Esophagus muscularis mucosa (tissue), 4 donors: ENCODE measurements around the gene MINDY1. TPM values are rescaled to one million over a fixed set of nuclear protein-coding genes. Genes with fewer than 3 reads are reported as not detected.

ENCODE experiments used
- DNase-seq: peaks from one replicate; pipeline ENCODE4 v3.0.0-alpha.2; 2017; ENCODE audit errors: extremely low spot score
- H3K27ac ChIP-seq, 4 donors: fragments of 200-600 bp; sonication (generic); replicated peaks in 1 of 4; 1 replicate in 3 of 4; 2 replicates in 1 of 4; pipeline ENCODE4 v1.5.1; 2016 to 2019; ENCODE audit warnings: mild to moderate bottlenecking in 1 of 4
- H3K27me3 ChIP-seq, 4 donors: fragments of 200-600 bp; sonication (generic); one replicate each; pipeline versions ENCODE4 v1.5.1 to v1.6.0; 2016 to 2019
- H3K36me3 ChIP-seq, 4 donors: fragments of 200-600 bp; sonication (generic); one replicate each; pipeline ENCODE4 v1.5.1; 2016 to 2019
- H3K4me1 ChIP-seq, 4 donors: fragments of 200-600 bp; sonication (generic); one replicate each; pipeline ENCODE4 v1.5.1; 2016 to 2019
- H3K4me3 ChIP-seq, 4 donors: fragments of 200-600 bp; sonication (generic); 1 replicate in 2 of 4; 2 replicates in 2 of 4; pipeline ENCODE4 v1.5.1; 2016 to 2019; ENCODE audit warnings: mild to moderate bottlenecking in 4 of 4, moderate library complexity in 1 of 4
- H3K9me3 ChIP-seq, 4 donors: fragments of 200-600 bp; sonication (generic); 1 replicate in 3 of 4; 2 replicates in 1 of 4; pipeline ENCODE4 v1.5.1; 2016 to 2019
- EP300 ChIP-seq: sonication (generic); formaldehyde crosslinking; IDR thresholded peaks from one replicate; pipeline ENCODE4 v1.6.1; 2017; ENCODE audit warnings: antibody characterized with exemption
- POLR2A ChIP-seq: fragments of 450-650 bp; IDR thresholded peaks from one replicate; pipeline ENCODE4 v1.6.1; 2017; ENCODE audit warnings: antibody characterized with exemption, moderate library complexity, mild to moderate bottlenecking, low read depth
- POLR2AphosphoS5 ChIP-seq, 2 donors: sonication (generic); formaldehyde crosslinking; IDR thresholded peaks; one replicate each; pipeline ENCODE4 v1.6.1; 2017; ENCODE audit warnings: antibody characterized with exemption in 2 of 2
- WGBS: methylation state at CpG from one replicate; pipeline ENCODE4 v1.1.5; 2018; 5-methylcytosine and 5-hydroxymethylcytosine counted together
- intact Hi-C: fragments of 100-400 bp; cut with DNase I; formaldehyde crosslinking; loops from one replicate; pipeline ENCODE4 v1.15.1; 2023
- total RNA-seq, 4 donors: library from RNA; depleted of rRNA; stranded (reverse); fragments of >200 nt; gene quantifications; one replicate each; pipeline versions ENCODE4 v1.1.0 to v1.2.1, GENCODE V29; 2016
- TF ChIP-seq, protein P1 (sequence below), 3 experiments: fragments of 200-600 bp in 2 of 3; fragments of 450-650 bp in 1 of 3; sonication (generic) in 2 of 3; IDR thresholded peaks; one replicate each; pipeline ENCODE4 v1.5.1; 2017 to 2019; ENCODE audit warnings: antibody characterized with exemption in 3 of 3, mild to moderate bottlenecking in 2 of 3, moderate library complexity in 1 of 3

Gene MINDY1
- total RNA-seq, 4 donors from 2014 or later, result 21.6 to 31.7 (median 27.0) TPM

DNA sequence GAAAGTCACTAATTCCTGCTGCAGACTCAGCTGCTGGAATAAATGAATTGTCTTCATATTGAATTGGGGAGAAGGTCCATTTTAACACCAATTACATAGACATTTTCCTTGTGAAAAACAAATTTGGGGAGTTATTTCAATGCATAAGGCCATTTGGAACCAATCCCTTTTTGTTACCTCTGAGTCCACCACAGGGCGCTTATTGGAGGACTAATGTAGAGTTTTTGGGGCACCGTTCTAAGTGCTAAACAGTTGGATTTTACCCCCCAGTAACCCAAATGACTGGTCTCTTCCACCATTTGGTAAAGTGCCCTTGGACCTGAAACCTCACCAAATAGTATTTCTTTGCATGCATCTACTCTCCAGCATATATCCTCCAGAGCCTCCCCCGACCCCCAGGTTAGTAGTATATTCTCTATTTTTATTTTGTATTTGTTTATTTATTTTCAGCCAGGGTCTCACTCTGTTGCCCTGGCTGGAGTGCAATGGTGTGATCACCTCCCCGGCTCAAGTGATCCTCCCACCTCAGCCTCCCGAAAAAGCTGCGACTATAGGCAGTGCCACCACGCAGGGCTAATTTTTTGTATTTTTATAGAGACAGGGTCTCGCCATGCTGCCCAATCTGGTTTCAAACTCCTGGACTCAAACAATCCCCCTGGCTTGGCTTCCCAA lies 3.1 kb upstream of the MINDY1 start:
- TF ChIP-seq EP300 (no peak), POLR2A (no peak)
- no peak for DNase-seq
- peak overlapping the region in 2 of 4 donors; percentile 66 to 80 for H3K4me3 ChIP-seq
- peaks cover 43 to 64% (median 62%) of the 10 kb centered on the region in 4 donors for H3K4me1 ChIP-seq
- WGBS, result 92% methylated on average over 8 of the region's 8 CpGs
- peaks cover 0 to 4% (median under 1%) of the 10 kb centered on the region in 4 donors for H3K36me3 ChIP-seq
- intact Hi-C loops, result loop anchor here (10.0 kb wide), 1 partner anchor 315 kb away; the partner anchor contains the start of gene GOLPH3L
- no peaks in the 10 kb centered on the region for H3K9me3 ChIP-seq
- H3K27me3 ChIP-seq, result no peaks in the 10 kb centered on the region
- peak overlapping the region; percentile 81 to 91 (median 87) for H3K27ac ChIP-seq

DNA sequence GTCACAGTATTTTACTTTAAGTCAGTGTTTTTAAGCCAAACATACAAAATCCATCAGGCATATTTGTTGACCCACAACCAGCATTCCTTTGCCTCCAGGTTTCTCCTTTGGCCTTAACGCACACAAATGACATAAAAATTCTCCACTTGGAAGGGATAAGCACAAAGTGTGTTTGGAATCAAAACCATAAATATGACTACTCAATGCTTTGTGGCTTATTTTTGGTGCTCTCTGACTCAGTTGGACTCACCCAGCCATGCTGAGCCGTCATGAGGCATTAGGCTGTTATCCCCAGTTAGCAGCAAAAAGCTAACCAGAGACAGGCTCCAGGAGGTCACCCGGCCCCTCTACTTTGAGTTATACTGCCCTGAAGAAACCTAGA lies 2.5 kb upstream of the MINDY1 start:
- H3K4me1 ChIP-seq, result peaks cover 45 to 70% (median 68%) of the 10 kb centered on the region in 4 donors
- intact Hi-C loops, result loop anchor here (10.0 kb wide), 1 partner anchor 314 kb away; the partner anchor contains the start of gene GOLPH3L
- 43% methylated on average over 3 of the region's 3 CpGs for WGBS
- TF ChIP-seq EP300, result no peak
- TF ChIP-seq POLR2AphosphoS5 (IDR thresholded peaks at IDR 0.05), result no peak
- TF ChIP-seq POLR2A, result no peak
- TF ChIP-seq, protein P1, sequence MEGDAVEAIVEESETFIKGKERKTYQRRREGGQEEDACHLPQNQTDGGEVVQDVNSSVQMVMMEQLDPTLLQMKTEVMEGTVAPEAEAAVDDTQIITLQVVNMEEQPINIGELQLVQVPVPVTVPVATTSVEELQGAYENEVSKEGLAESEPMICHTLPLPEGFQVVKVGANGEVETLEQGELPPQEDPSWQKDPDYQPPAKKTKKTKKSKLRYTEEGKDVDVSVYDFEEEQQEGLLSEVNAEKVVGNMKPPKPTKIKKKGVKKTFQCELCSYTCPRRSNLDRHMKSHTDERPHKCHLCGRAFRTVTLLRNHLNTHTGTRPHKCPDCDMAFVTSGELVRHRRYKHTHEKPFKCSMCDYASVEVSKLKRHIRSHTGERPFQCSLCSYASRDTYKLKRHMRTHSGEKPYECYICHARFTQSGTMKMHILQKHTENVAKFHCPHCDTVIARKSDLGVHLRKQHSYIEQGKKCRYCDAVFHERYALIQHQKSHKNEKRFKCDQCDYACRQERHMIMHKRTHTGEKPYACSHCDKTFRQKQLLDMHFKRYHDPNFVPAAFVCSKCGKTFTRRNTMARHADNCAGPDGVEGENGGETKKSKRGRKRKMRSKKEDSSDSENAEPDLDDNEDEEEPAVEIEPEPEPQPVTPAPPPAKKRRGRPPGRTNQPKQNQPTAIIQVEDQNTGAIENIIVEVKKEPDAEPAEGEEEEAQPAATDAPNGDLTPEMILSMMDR (IDR thresholded peaks at IDR 0.05), result no peak
- peak overlapping the region; percentile 66 to 80 (median 70) for H3K4me3 ChIP-seq
- peak overlapping the region; percentile 81 to 91 (median 87) for H3K27ac ChIP-seq
- H3K36me3 ChIP-seq, result peaks cover 0 to 4% (median 0%) of the 10 kb centered on the region in 4 donors
- no peaks in the 10 kb centered on the region for H3K9me3 ChIP-seq
- no peak for DNase-seq
- no peaks in the 10 kb centered on the region for H3K27me3 ChIP-seq

DNA sequence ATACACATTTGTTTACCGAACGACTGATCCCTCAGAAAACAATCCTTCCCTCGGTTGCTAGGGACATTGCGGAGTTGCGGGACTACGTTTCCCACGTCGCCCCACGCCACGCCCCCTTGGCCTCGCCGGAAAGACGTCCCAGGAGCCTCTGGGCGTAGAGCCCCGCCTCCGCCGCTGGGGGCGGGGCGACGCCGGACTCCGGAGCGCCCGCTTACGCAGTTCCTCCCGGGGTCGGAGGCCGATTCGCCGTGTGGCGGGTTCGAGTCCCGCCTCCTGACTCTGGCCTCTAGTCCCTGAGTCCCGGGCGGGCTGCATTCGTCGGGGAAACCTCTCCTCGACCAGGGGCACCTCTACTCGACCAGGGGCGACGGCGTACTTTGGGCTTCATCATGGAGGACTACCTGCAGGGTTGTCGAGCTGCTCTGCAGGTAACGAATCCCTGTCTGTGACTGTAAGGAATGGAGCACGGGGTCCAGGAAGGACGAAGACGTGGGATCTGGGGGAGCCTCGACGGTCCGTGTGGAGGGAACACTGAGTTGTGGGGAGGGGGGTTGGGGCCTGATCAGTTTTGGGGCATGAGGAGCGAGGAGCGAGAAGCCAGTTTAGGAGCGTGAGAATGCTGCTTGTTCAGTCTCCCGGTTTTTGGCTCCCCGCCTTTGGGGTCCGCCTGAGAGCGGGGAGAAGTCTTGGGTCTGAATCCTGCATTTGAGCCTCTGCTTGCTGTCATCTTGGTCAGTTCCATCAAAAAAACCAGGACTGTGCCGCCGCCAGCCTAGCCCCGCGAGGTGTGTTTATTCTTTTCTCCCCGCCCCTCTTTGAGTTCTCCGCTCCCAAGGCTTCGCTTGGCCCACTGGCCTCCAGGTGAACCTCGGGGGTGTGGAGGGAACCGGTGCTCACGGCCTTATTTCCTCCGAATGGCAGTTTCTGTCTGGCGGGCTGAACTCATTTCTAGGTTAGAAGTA lies 1.8 kb upstream of the MINDY1 start, which contains the start of gene PRUNE1:
Gene PRUNE1, plus strand, starts transcription at position 206 of the 962 bp plus-strand sequence. Its CDS starts 184 bp downstream, at position 390.
- H3K27ac ChIP-seq, result peak within 1 kb of the TSS; percentile 81 to 91 (median 87)
- no peaks in the 10 kb centered on the region for H3K9me3 ChIP-seq
- peak within 1 kb of the TSS; percentile 66 to 80 (median 70) for H3K4me3 ChIP-seq
- H3K36me3 ChIP-seq, result peaks cover 0 to 4% (median 0%) of the 10 kb centered on the region in 4 donors
- TF ChIP-seq EP300 (no peak), POLR2AphosphoS5 (IDR thresholded peaks at IDR 0.05) (peak; percentile 79 to 89), POLR2A (no peak)
- TF ChIP-seq, protein P1 (IDR thresholded peaks at IDR 0.05), result peak in 1 of 3 experiments; percentile 10
- H3K4me1 ChIP-seq, result peaks cover 52 to 77% (median 75%) of the 10 kb centered on the region in 4 donors
- peak; percentile 98 for DNase-seq
- H3K27me3 ChIP-seq, result no peaks in the 10 kb centered on the region
- under 1% methylated on average over 27 of the region's 69 CpGs for WGBS
- intact Hi-C loops, result loop anchor here (10.0 kb wide), 1 partner anchor 314 kb away; the partner anchor contains the start of gene GOLPH3L

DNA sequence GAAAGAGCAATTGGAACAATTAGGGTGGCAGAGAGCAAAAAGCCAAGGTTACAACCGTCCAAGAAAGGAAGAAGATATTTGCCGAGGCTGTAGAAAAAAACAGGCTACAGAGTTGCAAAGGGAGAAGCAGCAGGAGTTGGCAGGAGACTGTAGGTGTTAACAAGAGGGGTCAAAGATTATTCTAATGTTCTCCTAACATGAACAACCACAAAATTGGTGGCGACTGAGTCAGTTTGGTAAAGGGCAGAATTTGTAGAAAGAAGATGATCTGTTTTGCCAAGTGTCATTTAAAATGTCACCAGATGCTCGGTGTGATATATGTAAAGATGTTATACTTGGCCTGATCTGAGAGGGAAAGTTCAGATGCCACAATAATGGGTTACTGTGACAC lies 1.1 kb upstream of the MINDY1 start:
- TF ChIP-seq POLR2A, result no peak
- TF ChIP-seq, protein P1 (IDR thresholded peaks at IDR 0.05), result no peak
- TF ChIP-seq EP300, result no peak
- no peak for TF ChIP-seq POLR2AphosphoS5 (IDR thresholded peaks at IDR 0.05)
- peak overlapping the region; percentile 66 to 80 (median 70) for H3K4me3 ChIP-seq

More for the DNA sequence above, 1.1 kb upstream of the MINDY1 start:
- DNase-seq, result no peak
- no peaks in the 10 kb centered on the region for H3K27me3 ChIP-seq
- H3K36me3 ChIP-seq, result peaks cover 0 to 3% (median under 1%) of the 10 kb centered on the region in 4 donors
- 7% methylated on average over 4 of the region's 4 CpGs for WGBS
- H3K9me3 ChIP-seq, result no peaks in the 10 kb centered on the region
- H3K27ac ChIP-seq, result peak overlapping the region; percentile 81 to 91 (median 87)
- intact Hi-C loops, result loop anchor here (10.0 kb wide), 1 partner anchor 313 kb away; the partner anchor contains the start of gene GOLPH3L
- H3K4me1 ChIP-seq, result peaks cover 54 to 84% (median 81%) of the 10 kb centered on the region in 4 donors
